ENCODE results near the gene GNS. TPM values are rescaled to one million over a fixed set of nuclear protein-coding genes. Genes with fewer than 3 reads are reported as not detected.
"Not testable (repeated sequence)": the region's sequence is repeated elsewhere in the genome, so short reads cannot be mapped to it uniquely, and the experiment has no call there.

The GNS gene
- total RNA-seq, 1 experiment from 2014 or later = 26.0 TPM

DNA sequence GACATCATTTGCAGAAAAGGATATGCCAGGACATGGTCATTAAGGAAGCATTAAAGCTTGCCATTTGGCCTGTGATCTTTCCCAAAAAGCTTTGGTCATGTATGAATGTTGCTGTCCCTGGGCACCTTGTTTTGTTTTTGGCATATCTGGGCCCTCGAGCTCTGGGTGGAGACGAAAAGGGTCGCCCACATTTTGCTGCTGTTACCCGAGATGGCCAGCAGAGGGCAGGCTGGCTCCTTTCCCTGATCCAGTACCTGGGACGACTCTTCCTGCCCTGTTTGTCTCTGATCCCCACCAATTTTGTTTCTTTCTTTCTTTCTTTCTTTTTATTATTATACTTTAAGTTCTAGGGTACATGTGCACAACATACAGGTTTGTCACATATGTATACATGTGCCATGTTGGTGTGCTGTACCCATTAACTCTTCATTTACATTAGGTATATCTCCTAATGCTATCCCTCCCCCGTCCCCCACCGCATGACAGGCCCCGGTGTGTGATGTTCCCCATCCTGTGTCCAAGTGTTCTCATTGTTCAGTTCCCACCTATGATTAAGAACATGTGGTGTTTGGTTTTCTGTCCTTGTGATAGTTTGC lies 43.1 kb upstream of the GNS start:
- H3K56ac ChIP-seq (ENCODE audit: insufficient read length, low read depth, low read length); H3K4me1 ChIP-seq (ENCODE audit: insufficient read depth, low read length); H3K4me1 Mint-ChIP-seq; H2BK5ac ChIP-seq (ENCODE audit: insufficient read length, low read length); H2BK120ac ChIP-seq (ENCODE audit: low read depth, low read length, poor library complexity, severe bottlenecking); H3K27ac Mint-ChIP-seq; H2BK12ac ChIP-seq (ENCODE audit: insufficient read length, low read depth, low read length); H3K79me1 ChIP-seq (ENCODE audit: insufficient read depth, low read depth, low read length, poor library complexity, severe bottlenecking); H3K18ac ChIP-seq (ENCODE audit: insufficient read length, low read depth, low read length); H4K8ac ChIP-seq (replicated peaks; ENCODE audit: insufficient read length, low read depth, low read length); H3K4ac ChIP-seq (ENCODE audit: low read depth, low read length); H3K27ac ChIP-seq (ENCODE audit: insufficient read length, low read depth, low read length); H4K91ac ChIP-seq (ENCODE audit: insufficient read length, low read depth, low read length); H3K79me2 ChIP-seq (ENCODE audit: insufficient read depth, low read length); H3K9ac ChIP-seq (ENCODE audit: extremely low read depth, insufficient read length, low read length); H4K20me1 ChIP-seq (ENCODE audit: control insufficient read depth, insufficient read depth, insufficient read length); H2BK20ac ChIP-seq (ENCODE audit: low read depth, low read length, poor library complexity, severe bottlenecking); H3K27me3 Mint-ChIP-seq (ENCODE audit: low read depth); H3K9me3 Mint-ChIP-seq; H3K4me2 ChIP-seq (ENCODE audit: insufficient read depth, insufficient read length, low read length); H4K5ac ChIP-seq (ENCODE audit: insufficient read length, low read depth, low read length); H2BK15ac ChIP-seq (ENCODE audit: low read depth, low read length); H3K23ac ChIP-seq (ENCODE audit: insufficient read length, low read depth, low read length); H2AFZ ChIP-seq (ENCODE audit: low read length); H3K36me3 Mint-ChIP-seq (ENCODE audit: insufficient read depth in 1 of 3, low read depth in 3 of 3); H3K23me2 ChIP-seq (ENCODE audit: insufficient read length, low read depth, low read length, poor library complexity, severe bottlenecking); H3K9me3 ChIP-seq (ENCODE audit: control insufficient read depth, low read depth, low read length); H3T11ph ChIP-seq (ENCODE audit: low read length); H3K27me3 ChIP-seq (ENCODE audit: insufficient read depth, low read length); H3K14ac ChIP-seq (ENCODE audit: insufficient read depth, low read length); H3K4me3 Mint-ChIP-seq; H2AK5ac ChIP-seq (ENCODE audit: insufficient read length, low read length): not testable (repeated sequence)
- peak; percentile 77 for DNase-seq
- TF ChIP-seq, protein P1, sequence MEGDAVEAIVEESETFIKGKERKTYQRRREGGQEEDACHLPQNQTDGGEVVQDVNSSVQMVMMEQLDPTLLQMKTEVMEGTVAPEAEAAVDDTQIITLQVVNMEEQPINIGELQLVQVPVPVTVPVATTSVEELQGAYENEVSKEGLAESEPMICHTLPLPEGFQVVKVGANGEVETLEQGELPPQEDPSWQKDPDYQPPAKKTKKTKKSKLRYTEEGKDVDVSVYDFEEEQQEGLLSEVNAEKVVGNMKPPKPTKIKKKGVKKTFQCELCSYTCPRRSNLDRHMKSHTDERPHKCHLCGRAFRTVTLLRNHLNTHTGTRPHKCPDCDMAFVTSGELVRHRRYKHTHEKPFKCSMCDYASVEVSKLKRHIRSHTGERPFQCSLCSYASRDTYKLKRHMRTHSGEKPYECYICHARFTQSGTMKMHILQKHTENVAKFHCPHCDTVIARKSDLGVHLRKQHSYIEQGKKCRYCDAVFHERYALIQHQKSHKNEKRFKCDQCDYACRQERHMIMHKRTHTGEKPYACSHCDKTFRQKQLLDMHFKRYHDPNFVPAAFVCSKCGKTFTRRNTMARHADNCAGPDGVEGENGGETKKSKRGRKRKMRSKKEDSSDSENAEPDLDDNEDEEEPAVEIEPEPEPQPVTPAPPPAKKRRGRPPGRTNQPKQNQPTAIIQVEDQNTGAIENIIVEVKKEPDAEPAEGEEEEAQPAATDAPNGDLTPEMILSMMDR (conservative IDR thresholded peaks at IDR 0.05) = peak; percentile 89
- WGBS (ENCODE audit: extremely low coverage, insufficient read length, low lambda C conversion rate) = no CpG with 5 or more reads among the region's 8 CpGs
